ENCODE results near the gene HHIPL1.

DNA sequence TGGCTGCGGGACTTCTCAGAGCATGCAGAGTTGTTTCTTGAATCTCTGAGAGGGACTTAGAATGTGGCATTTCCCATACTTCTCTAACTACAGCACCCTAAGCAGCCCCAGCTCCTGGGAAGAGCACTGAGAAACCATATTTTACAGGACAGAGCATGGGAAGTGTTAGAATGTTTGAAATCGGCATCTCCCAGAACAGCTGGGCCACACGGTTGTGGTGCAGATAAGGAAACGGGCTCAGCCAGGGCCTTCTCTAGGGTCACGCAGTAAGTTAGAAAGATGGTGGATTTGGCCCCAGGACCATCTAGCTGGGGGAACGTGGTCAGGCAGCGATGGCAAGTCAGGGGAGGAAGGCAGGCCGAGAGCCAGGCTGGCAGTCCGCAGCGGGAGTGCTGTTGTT lies 10.5 kb upstream of the HHIPL1 start:
- TF ChIP-seq, protein P1, sequence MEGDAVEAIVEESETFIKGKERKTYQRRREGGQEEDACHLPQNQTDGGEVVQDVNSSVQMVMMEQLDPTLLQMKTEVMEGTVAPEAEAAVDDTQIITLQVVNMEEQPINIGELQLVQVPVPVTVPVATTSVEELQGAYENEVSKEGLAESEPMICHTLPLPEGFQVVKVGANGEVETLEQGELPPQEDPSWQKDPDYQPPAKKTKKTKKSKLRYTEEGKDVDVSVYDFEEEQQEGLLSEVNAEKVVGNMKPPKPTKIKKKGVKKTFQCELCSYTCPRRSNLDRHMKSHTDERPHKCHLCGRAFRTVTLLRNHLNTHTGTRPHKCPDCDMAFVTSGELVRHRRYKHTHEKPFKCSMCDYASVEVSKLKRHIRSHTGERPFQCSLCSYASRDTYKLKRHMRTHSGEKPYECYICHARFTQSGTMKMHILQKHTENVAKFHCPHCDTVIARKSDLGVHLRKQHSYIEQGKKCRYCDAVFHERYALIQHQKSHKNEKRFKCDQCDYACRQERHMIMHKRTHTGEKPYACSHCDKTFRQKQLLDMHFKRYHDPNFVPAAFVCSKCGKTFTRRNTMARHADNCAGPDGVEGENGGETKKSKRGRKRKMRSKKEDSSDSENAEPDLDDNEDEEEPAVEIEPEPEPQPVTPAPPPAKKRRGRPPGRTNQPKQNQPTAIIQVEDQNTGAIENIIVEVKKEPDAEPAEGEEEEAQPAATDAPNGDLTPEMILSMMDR (IDR thresholded peaks at IDR 0.05) = no peak
- TF ChIP-seq EP300 (IDR thresholded peaks at IDR 0.05) (no peak), POLR2A (IDR thresholded peaks at IDR 0.05) (no peak), POLR2AphosphoS5 (IDR thresholded peaks at IDR 0.05) (no peak)
